SU-DHL-6 (cell line): ENCODE measurements around the gene FAM83G.

Experiments
- H2AFZ ChIP-seq: fragments of 200-600 bp; sonication (generic); 2 replicates; pipeline ENCODE4 v1.6.1; 2014; ENCODE audit warnings: low read depth, mild to moderate bottlenecking, moderate library complexity, mixed read lengths, antibody characterized with exemption, low read length; ENCODE audit not compliant: severe bottlenecking
- H3F3A ChIP-seq: fragments of 200-600 bp; shearing (Covaris generic); 2 replicates; pipeline ENCODE4 v1.6.0; 2016; ENCODE audit warnings: antibody characterized with exemption, mild to moderate bottlenecking; ENCODE audit not compliant: insufficient read depth
- H3K27ac ChIP-seq: fragments of 200-600 bp; sonication (generic); 2 replicates; pipeline ENCODE4 v1.5.1; 2016; ENCODE audit warnings: low read depth, mild to moderate bottlenecking, low read length, moderate library complexity, mixed read lengths
- H3K27me3 ChIP-seq: fragments of 200-600 bp; sonication (generic), shearing (Covaris generic); 2 replicates; pipeline ENCODE4 v1.6.0; 2014; ENCODE audit warnings: mild to moderate bottlenecking, low read length
- H3K36me3 ChIP-seq: fragments of 200-600 bp; sonication (generic); 2 replicates; pipeline ENCODE4 v1.6.1; 2014; ENCODE audit warnings: mild to moderate bottlenecking, low read length, mixed read lengths
- H3K4me2 ChIP-seq: fragments of 300-600, 200-600 bp; shearing (Covaris generic), sonication (generic); 2 replicates; pipeline ENCODE4 v1.6.0; 2014; ENCODE audit warnings: low read length, low read depth, mild to moderate bottlenecking; ENCODE audit not compliant: poor library complexity, severe bottlenecking
- H3K4me3 ChIP-seq: fragments of 200-600 bp; sonication (generic); 2 replicates; pipeline ENCODE4 v1.5.1; 2014; ENCODE audit warnings: antibody characterized with exemption, low read length, mild to moderate bottlenecking, mixed read lengths; ENCODE audit not compliant: insufficient read depth, poor library complexity, severe bottlenecking
- H3K79me2 ChIP-seq: fragments of 200-600 bp; sonication (generic); 2 replicates; pipeline ENCODE4 v1.6.1; 2014; ENCODE audit warnings: mild to moderate bottlenecking, low read length, moderate library complexity; ENCODE audit not compliant: insufficient read depth
- H3K9ac ChIP-seq: fragments of 200-600 bp; sonication (generic); 2 replicates; pipeline ENCODE4 v1.7.0; 2014; ENCODE audit warnings: mild to moderate bottlenecking, low read length
- H3K9me2 ChIP-seq: fragments of 200-600 bp; sonication (generic); replicated peaks from 2 replicates; pipeline ENCODE4 v1.6.1; 2014; ENCODE audit warnings: low read length; ENCODE audit not compliant: insufficient read depth
- H3K9me3 ChIP-seq: fragments of 200-600 bp; sonication (generic); 2 replicates; pipeline ENCODE4 v1.6.1; 2014; ENCODE audit warnings: low read length, mixed read lengths; ENCODE audit not compliant: insufficient read depth
- H4K20me1 ChIP-seq: fragments of 200-600 bp; sonication (generic); 2 replicates; pipeline ENCODE4 v1.6.1; 2014; ENCODE audit warnings: low read depth, mild to moderate bottlenecking, antibody characterized with exemption, low read length, moderate library complexity, mixed read lengths
- EZH2phosphoT487 ChIP-seq: fragments of 200-600 bp; sonication (generic), shearing (Covaris generic); conservative IDR thresholded peaks from 2 replicates; pipeline ENCODE4 v1.6.1; 2018; ENCODE audit warnings: mild to moderate bottlenecking, antibody characterized with exemption, low read length, moderate library complexity, mixed read lengths
- TF ChIP-seq, protein P1 (sequence below): fragments of 200-600 bp; sonication (generic); IDR thresholded peaks from one replicate; pipeline ENCODE4 v1.5.1; 2017; ENCODE audit warnings: antibody characterized with exemption, mild to moderate bottlenecking, low read length, moderate library complexity; ENCODE audit not compliant: insufficient read depth, poor library complexity, severe bottlenecking

FAM83G gene

DNA sequence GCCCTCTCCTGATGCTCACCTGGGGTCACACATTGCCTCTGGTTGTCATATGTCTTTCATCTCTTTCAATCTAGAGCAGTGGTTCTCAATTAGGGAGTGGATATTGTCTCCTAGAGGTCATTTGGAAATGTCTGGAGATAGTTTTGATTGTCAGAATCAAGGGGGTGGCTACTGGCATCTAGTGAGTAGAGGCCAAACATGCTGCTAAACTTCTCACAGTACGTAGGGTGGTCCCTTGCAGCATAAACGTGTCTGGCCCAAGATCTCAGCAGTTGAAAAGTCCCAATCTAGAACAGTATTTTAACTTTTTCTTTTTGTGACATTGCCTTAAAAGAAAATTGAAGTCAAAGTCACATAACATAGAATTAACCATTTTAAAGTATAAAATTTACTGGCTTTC is 83.1 kb downstream of the FAM83G start:
- H3K9ac ChIP-seq = peak overlapping the region; percentile 48
- no peaks in the 10 kb centered on the region for H3K27me3 ChIP-seq
- no peaks in the 10 kb centered on the region for H4K20me1 ChIP-seq
- H3K4me3 ChIP-seq = peak overlapping the region; percentile 16
- no peaks in the 10 kb centered on the region for H3K9me3 ChIP-seq
- no peaks in the 10 kb centered on the region for H3K9me2 ChIP-seq
- H3K79me2 ChIP-seq = peaks cover 36% of the 10 kb centered on the region
- peaks cover 15% of the 10 kb centered on the region; the same call in 1 of the 2 replicates for H3K36me3 ChIP-seq
- H3F3A ChIP-seq = peaks cover 48% of the 10 kb centered on the region
- no peak for TF ChIP-seq EZH2phosphoT487
- TF ChIP-seq, protein P1, sequence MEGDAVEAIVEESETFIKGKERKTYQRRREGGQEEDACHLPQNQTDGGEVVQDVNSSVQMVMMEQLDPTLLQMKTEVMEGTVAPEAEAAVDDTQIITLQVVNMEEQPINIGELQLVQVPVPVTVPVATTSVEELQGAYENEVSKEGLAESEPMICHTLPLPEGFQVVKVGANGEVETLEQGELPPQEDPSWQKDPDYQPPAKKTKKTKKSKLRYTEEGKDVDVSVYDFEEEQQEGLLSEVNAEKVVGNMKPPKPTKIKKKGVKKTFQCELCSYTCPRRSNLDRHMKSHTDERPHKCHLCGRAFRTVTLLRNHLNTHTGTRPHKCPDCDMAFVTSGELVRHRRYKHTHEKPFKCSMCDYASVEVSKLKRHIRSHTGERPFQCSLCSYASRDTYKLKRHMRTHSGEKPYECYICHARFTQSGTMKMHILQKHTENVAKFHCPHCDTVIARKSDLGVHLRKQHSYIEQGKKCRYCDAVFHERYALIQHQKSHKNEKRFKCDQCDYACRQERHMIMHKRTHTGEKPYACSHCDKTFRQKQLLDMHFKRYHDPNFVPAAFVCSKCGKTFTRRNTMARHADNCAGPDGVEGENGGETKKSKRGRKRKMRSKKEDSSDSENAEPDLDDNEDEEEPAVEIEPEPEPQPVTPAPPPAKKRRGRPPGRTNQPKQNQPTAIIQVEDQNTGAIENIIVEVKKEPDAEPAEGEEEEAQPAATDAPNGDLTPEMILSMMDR = no peak
- H3K27ac ChIP-seq = peak overlapping the region; percentile 89
- no peak overlapping the region for H2AFZ ChIP-seq
- peak overlapping the region; percentile 55 for H3K4me2 ChIP-seq

DNA sequence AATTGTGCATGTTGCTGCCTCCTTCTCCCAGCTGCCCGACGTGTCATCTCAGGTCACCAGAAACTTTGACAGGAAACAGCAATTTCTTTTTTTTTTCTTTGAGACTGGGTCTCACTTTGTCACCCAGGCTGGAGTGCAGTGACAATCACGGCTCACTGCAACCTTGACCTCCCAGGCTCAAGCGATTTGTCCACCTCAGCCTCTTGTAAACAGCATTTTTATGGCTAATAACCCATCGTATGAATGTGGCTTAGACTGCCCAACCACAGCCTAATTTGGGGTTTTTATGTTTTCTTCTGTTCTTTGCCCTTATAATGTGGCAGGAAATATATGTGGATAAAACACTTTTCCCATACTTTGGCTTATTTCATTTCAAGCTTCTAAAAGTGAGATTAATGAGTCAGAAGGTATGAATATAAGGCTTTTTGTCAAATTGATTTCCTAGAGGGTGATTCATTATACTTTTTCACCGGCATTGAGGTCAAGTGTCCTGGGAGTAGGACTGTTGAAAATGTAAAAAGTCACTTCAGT is 83.6 kb downstream of the FAM83G start:
- Histone ChIP-seq H3K9ac (peak overlapping the region; percentile 48), H3K9me2 (no peaks in the 10 kb centered on the region), H3K4me3 (peak overlapping the region; percentile 16), H3K79me2 (peaks cover 34% of the 10 kb centered on the region), H3K4me2 (peak overlapping the region; percentile 55), H3K27ac (peak overlapping the region; percentile 89), H3K9me3 (no peaks in the 10 kb centered on the region), H3K27me3 (no peaks in the 10 kb centered on the region), H3F3A (peaks cover 49% of the 10 kb centered on the region), H3K36me3 (peaks cover 15% of the 10 kb centered on the region; the same call in 1 of the 2 replicates), H2AFZ (no peak overlapping the region), H4K20me1 (no peaks in the 10 kb centered on the region)
- TF ChIP-seq, protein P1 = no peak
- TF ChIP-seq EZH2phosphoT487 = no peak

DNA sequence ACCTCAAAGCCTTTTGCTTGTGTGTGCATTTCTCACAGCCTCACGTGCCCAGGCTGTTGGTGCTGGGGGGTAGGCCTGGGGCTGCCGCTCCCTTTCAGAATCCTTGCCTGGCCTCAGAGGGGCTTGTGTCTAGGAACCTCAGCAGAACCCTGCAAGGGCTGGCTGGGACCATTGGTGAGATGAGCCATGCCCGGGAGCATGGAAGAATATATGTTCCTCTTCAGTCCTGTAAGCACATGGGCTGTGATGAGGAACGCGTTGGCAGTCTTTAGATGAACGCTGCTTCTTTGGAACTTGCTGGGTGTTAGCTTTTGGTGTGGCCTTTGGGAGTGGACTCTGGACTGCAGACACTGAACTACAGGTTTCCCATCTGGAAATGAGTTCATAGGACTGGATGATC is 84.6 kb downstream of the FAM83G start:
- Histone ChIP-seq H3K4me2 (peak overlapping the region; percentile 55), H3F3A (peaks cover 52% of the 10 kb centered on the region), H3K4me3 (no peak overlapping the region), H3K27ac (peak overlapping the region; percentile 89), H3K9me3 (no peaks in the 10 kb centered on the region), H3K9ac (peak overlapping the region; percentile 27), H3K9me2 (no peaks in the 10 kb centered on the region), H4K20me1 (no peaks in the 10 kb centered on the region), H3K27me3 (no peaks in the 10 kb centered on the region), H3K36me3 (peaks cover 11% of the 10 kb centered on the region), H3K79me2 (peaks cover 34% of the 10 kb centered on the region), H2AFZ (no peak overlapping the region)
- TF ChIP-seq, protein P1 = no peak
